CD14-positive monocyte (primary cell): ENCODE measurements around the gene FKBP11. TPM values are rescaled to one million over a fixed set of nuclear protein-coding genes. Genes with fewer than 3 reads are reported as not detected.
A peak's percentile ranks its signal among the peaks of the same experiment; 100 is the strongest.

Experiments
- DNase-seq, 3 donors: peaks; one replicate each; pipeline ENCODE4 v3.0.0-alpha.2; 2011 to 2022
- H2AFZ ChIP-seq: 2 replicates; pipeline ENCODE4 v1.6.0; 2012; ENCODE audit warnings: mild to moderate bottlenecking, low read depth, low read length, inconsistent platforms; ENCODE audit not compliant: insufficient read depth, poor library complexity, severe bottlenecking
- H3K27ac ChIP-seq, 2 donors: 1 replicate in 1 of 2; 2 replicates in 1 of 2; pipeline ENCODE4 v1.5.1; 2012 to 2013; ENCODE audit warnings: low read length in 2 of 2, control low read depth in 1 of 2, inconsistent platforms in 1 of 2, low read depth in 1 of 2, mild to moderate bottlenecking in 1 of 2
- H3K27me3 ChIP-seq, 2 donors: one replicate each; pipeline versions ENCODE4 v1.6.0 to v1.6.1; 2011 to 2013; ENCODE audit warnings: low read length in 2 of 2; ENCODE audit not compliant: control insufficient read depth in 2 of 2, insufficient read depth in 2 of 2
- H3K36me3 ChIP-seq, 2 donors: replicated peaks in 1 of 2; 1 replicate in 1 of 2; 2 replicates in 1 of 2; pipeline versions ENCODE4 v1.5.1 to v1.6.1; 2012 to 2013; ENCODE audit warnings: low read length in 2 of 2, control low read depth in 1 of 2, inconsistent platforms in 1 of 2, mild to moderate bottlenecking in 1 of 2; ENCODE audit not compliant: insufficient read depth in 2 of 2, control insufficient read depth in 1 of 2
- H3K4me1 ChIP-seq, 2 donors: 1 replicate in 1 of 2; 2 replicates in 1 of 2; pipeline versions ENCODE4 v1.5.1 to v1.6.1; 2012 to 2013; ENCODE audit warnings: low read length in 2 of 2, control low read depth in 1 of 2, inconsistent platforms in 1 of 2, mild to moderate bottlenecking in 1 of 2, moderate library complexity in 1 of 2; ENCODE audit not compliant: insufficient read depth in 2 of 2, control insufficient read depth in 1 of 2
- H3K4me2 ChIP-seq: replicated peaks from 2 replicates; pipeline ENCODE3; 2012; ENCODE audit warnings: low read length, moderate library complexity, mild to moderate bottlenecking; ENCODE audit not compliant: poor library complexity, severe bottlenecking; ENCODE audit errors: extremely low read depth
- H3K4me3 ChIP-seq, 3 experiments: fragments of 200-600 bp in 1 of 3; sonication (generic) in 1 of 3; replicated peaks in 1 of 3; 1 replicate in 2 of 3; 2 replicates in 1 of 3; pipeline ENCODE4 v1.5.1; 2011 to 2013; ENCODE audit warnings: low read length in 3 of 3, mild to moderate bottlenecking in 3 of 3, control low read depth in 2 of 3, low read depth in 2 of 3, inconsistent platforms in 1 of 3, moderate library complexity in 1 of 3
- H3K79me2 ChIP-seq: 2 replicates; pipeline ENCODE4 v1.6.0; 2012; ENCODE audit warnings: mild to moderate bottlenecking, control low read depth, inconsistent platforms, low read length, moderate library complexity; ENCODE audit not compliant: insufficient read depth
- H3K9ac ChIP-seq: 2 replicates; pipeline ENCODE4 v1.6.0; 2017; ENCODE audit warnings: low read length, mild to moderate bottlenecking; ENCODE audit not compliant: insufficient read depth, poor library complexity, severe bottlenecking
- H3K9me3 ChIP-seq, 2 donors: replicated peaks in 1 of 2; 1 replicate in 1 of 2; 2 replicates in 1 of 2; pipeline versions ENCODE4 v1.5.1 to v1.6.1; 2012 to 2013; ENCODE audit warnings: low read length in 2 of 2, control low read depth in 1 of 2; ENCODE audit not compliant: control insufficient read depth in 1 of 2, insufficient read depth in 1 of 2
- H4K20me1 ChIP-seq: 2 replicates; pipeline ENCODE4 v1.6.0; 2012; ENCODE audit warnings: mild to moderate bottlenecking, low read length, control low read depth, moderate library complexity; ENCODE audit not compliant: insufficient read depth
- H3K27ac Mint-ChIP-seq, 7 donors: one replicate each; pipeline ENCODE4 v1.8.0; 2020; ENCODE audit warnings: mild to moderate bottlenecking in 7 of 7, mixed read lengths in 7 of 7, moderate library complexity in 6 of 7, inconsistent platforms in 2 of 7
- H3K27me3 Mint-ChIP-seq, 3 donors: one replicate each; pipeline ENCODE4 v1.8.0; 2021 to 2022; ENCODE audit warnings: low read depth in 3 of 3, mild to moderate bottlenecking in 3 of 3, mixed read lengths in 3 of 3, moderate library complexity in 3 of 3, inconsistent platforms in 1 of 3
- H3K36me3 Mint-ChIP-seq, 2 donors: one replicate each; pipeline ENCODE4 v1.8.0; 2020; ENCODE audit warnings: mixed read lengths in 2 of 2, inconsistent platforms in 1 of 2, mild to moderate bottlenecking in 1 of 2
- H3K4me1 Mint-ChIP-seq: one replicate; pipeline ENCODE4 v1.8.0; 2020; ENCODE audit warnings: mild to moderate bottlenecking, mixed read lengths
- H3K4me3 Mint-ChIP-seq, 2 donors: one replicate each; pipeline ENCODE4 v1.8.0; 2020; ENCODE audit warnings: mild to moderate bottlenecking in 2 of 2, mixed read lengths in 2 of 2, moderate library complexity in 1 of 2
- H3K9me3 Mint-ChIP-seq, 7 donors: one replicate each; pipeline ENCODE4 v1.8.0; 2020 to 2022; ENCODE audit warnings: mixed read lengths in 7 of 7, mild to moderate bottlenecking in 6 of 7, moderate library complexity in 6 of 7, inconsistent platforms in 2 of 7
- CTCF ChIP-seq: fragments of 200-600 bp; IDR thresholded peaks from one replicate; pipeline ENCODE4 v1.8.0; 2022; ENCODE audit warnings: antibody characterized with exemption, mild to moderate bottlenecking
- WGBS: methylation state at CpG from one replicate; pipeline ENCODE4 v1.1.5; 2013; ENCODE audit warnings: missing lambda C conversion rate; ENCODE audit not compliant: insufficient coverage; 5-methylcytosine and 5-hydroxymethylcytosine counted together
- intact Hi-C, 2 donors: fragments of 100-400 bp; cut with micrococcal nuclease; formaldehyde crosslinking; loops; one replicate each; pipeline versions ENCODE4 v1.15.0 to v1.15.1; 2023
- polyA plus RNA-seq, 3 donors: library from polyadenylated mRNA; depleted of rRNA in 1 of 3; unstranded in 2 of 3; stranded (reverse) in 1 of 3; fragments of 300-500 nt in 2 of 3; fragments of >200 nt in 1 of 3; fragmentation: Illumina TruSeq in 2 of 3; gene quantifications; 1 replicate in 2 of 3; 2 replicates in 1 of 3; pipeline ENCODE4 v1.2.3, GENCODE V29; 2012 to 2021

FKBP11 gene
- polyA plus RNA-seq, 3 donors = 1.5 to 15.2 (median 2.2) TPM

GRCh38 chr12:48903363-48903981, 21.8 kb downstream of the FKBP11 start:
- Mint-ChIP-seq H3K4me3 (peak overlapping the region; percentile 73 to 89), H3K27me3 (peaks cover 5 to 31% (median 9%) of the 10 kb centered on the region in 3 donors), H3K4me1 (peaks cover 15% of the 10 kb centered on the region), H3K9me3 (no peaks in the 10 kb centered on the region), H3K36me3 (no peaks in the 10 kb centered on the region), H3K27ac (peak overlapping the region in 2 of 7 donors; percentile 60 to 66)
- Histone ChIP-seq H3K9me3 (no peaks in the 10 kb centered on the region), H4K20me1 (no peaks in the 10 kb centered on the region), H3K79me2 (no peaks in the 10 kb centered on the region), H3K4me1 (peaks cover 11 to 13% of the 10 kb centered on the region in 2 donors), H3K27ac (no peak overlapping the region), H3K9ac (peak overlapping the region; percentile 4), H3K4me3 (peak overlapping the region in 2 of 3 experiments; percentile 8 to 70), H3K27me3 (peaks cover 3% of the 10 kb centered on the region in 2 donors), H3K4me2 (peak overlapping the region; percentile 67), H3K36me3 (no peaks in the 10 kb centered on the region), H2AFZ (peak overlapping the region; percentile 19)
- intact Hi-C loops = no loop called here
- 50% methylated on average over 12 of the region's 20 CpGs for WGBS
- TF ChIP-seq CTCF = no peak
- DNase-seq = peak in 1 of 3 donors; percentile 54

GRCh38 chr12:48901278-48901677, 24.0 kb downstream of the FKBP11 start:
- Histone ChIP-seq H3K9me3 (no peaks in the 10 kb centered on the region), H3K27ac (no peak overlapping the region), H3K4me1 (peaks cover 11 to 13% of the 10 kb centered on the region in 2 donors), H2AFZ (no peak overlapping the region), H3K79me2 (no peaks in the 10 kb centered on the region), H3K4me2 (no peak overlapping the region), H4K20me1 (no peaks in the 10 kb centered on the region), H3K9ac (no peak overlapping the region), H3K27me3 (peaks cover 3% of the 10 kb centered on the region in 2 donors), H3K4me3 (no peak overlapping the region), H3K36me3 (no peaks in the 10 kb centered on the region)
- H3K4me1 Mint-ChIP-seq = peaks cover 15% of the 10 kb centered on the region
- TF ChIP-seq CTCF = no peak
- H3K27me3 Mint-ChIP-seq = peaks cover 6 to 31% (median 10%) of the 10 kb centered on the region in 3 donors
- H3K36me3 Mint-ChIP-seq = no peaks in the 10 kb centered on the region
- no peak overlapping the region for H3K4me3 Mint-ChIP-seq
- DNase-seq = no peak
- no peaks in the 10 kb centered on the region for H3K9me3 Mint-ChIP-seq
- WGBS = no CpG with 5 or more reads among the region's 2 CpGs
- intact Hi-C loops = no loop called here
- no peak overlapping the region for H3K27ac Mint-ChIP-seq
